GM12891 (cell line): ENCODE data around the gene HHIP.

Experiments used
- POLR2A ChIP-seq: IDR thresholded peaks from 2 replicates; pipeline ENCODE4 v1.6.1; 2011; ENCODE audit warnings: low read depth, low read length, control low read depth
- POLR2AphosphoS5 ChIP-seq: IDR thresholded peaks from 2 replicates; pipeline ENCODE4 v1.6.1; 2011; ENCODE audit warnings: low read depth, low read length, control low read depth
- POU2F2 ChIP-seq: IDR thresholded peaks from 2 replicates; pipeline ENCODE4 v1.6.1; 2011; ENCODE audit warnings: low read depth, mild to moderate bottlenecking, control low read depth, low read length, moderate library complexity
- SPI1 ChIP-seq: IDR thresholded peaks from 2 replicates; pipeline ENCODE4 v1.6.1; 2011; ENCODE audit warnings: low read depth, low read length, control low read depth
- TAF1 ChIP-seq: IDR thresholded peaks from 2 replicates; pipeline ENCODE4 v1.6.1; 2011; ENCODE audit warnings: low read depth, low read length, control low read depth

- TF ChIP-seq POLR2AphosphoS5, result no peak
- no peak for TF ChIP-seq POLR2A
- no peak for TF ChIP-seq SPI1
- TF ChIP-seq TAF1, result no peak
- TF ChIP-seq POU2F2, result no peak
These were observed 12.1 kb downstream of the HHIP start for GRCh38 chr4:144658015-144658567.
